Activated naive CD4-positive, alpha-beta T cell treated with anti-CD3 and anti-CD28 coated beads, Interleukin-2, amount 10 ng/mL, durations not matched to agents 7 days and 5 days (primary cell): ENCODE data around the gene ZNF780A.
"Not testable (repeated sequence)": the region's sequence is repeated elsewhere in the genome, so short reads cannot be mapped to it uniquely, and the experiment has no call there.

Experiments used
- CTCF ChIA-PET: fragments of 350-600 bp; sonication (Branson Sonifier 250); formaldehyde crosslinking; loops from one replicate; lab custom pipeline; 2021; ENCODE audit warnings: antibody characterized with exemption; lab: Charles Lee
- DNase-seq: peaks from one replicate; pipeline ENCODE4 v3.0.0-alpha.2; 2020
- H3K27ac Mint-ChIP-seq: one replicate; pipeline ENCODE4 v1.8.0; 2021; ENCODE audit warnings: mild to moderate bottlenecking, moderate library complexity, mixed read lengths
- H3K27me3 Mint-ChIP-seq: one replicate; pipeline ENCODE4 v1.8.0; 2021; ENCODE audit warnings: mild to moderate bottlenecking, mixed read lengths
- H3K36me3 Mint-ChIP-seq: one replicate; pipeline ENCODE4 v1.8.0; 2021; ENCODE audit warnings: mixed read lengths
- H3K4me1 Mint-ChIP-seq: one replicate; pipeline ENCODE4 v1.8.0; 2021; ENCODE audit warnings: mixed read lengths
- H3K4me3 Mint-ChIP-seq: one replicate; pipeline ENCODE4 v1.8.0; 2021; ENCODE audit warnings: mild to moderate bottlenecking, moderate library complexity, mixed read lengths
- H3K9me3 Mint-ChIP-seq: one replicate; pipeline ENCODE4 v1.8.0; 2021; ENCODE audit warnings: mixed read lengths

Gene ZNF780A

DNA sequence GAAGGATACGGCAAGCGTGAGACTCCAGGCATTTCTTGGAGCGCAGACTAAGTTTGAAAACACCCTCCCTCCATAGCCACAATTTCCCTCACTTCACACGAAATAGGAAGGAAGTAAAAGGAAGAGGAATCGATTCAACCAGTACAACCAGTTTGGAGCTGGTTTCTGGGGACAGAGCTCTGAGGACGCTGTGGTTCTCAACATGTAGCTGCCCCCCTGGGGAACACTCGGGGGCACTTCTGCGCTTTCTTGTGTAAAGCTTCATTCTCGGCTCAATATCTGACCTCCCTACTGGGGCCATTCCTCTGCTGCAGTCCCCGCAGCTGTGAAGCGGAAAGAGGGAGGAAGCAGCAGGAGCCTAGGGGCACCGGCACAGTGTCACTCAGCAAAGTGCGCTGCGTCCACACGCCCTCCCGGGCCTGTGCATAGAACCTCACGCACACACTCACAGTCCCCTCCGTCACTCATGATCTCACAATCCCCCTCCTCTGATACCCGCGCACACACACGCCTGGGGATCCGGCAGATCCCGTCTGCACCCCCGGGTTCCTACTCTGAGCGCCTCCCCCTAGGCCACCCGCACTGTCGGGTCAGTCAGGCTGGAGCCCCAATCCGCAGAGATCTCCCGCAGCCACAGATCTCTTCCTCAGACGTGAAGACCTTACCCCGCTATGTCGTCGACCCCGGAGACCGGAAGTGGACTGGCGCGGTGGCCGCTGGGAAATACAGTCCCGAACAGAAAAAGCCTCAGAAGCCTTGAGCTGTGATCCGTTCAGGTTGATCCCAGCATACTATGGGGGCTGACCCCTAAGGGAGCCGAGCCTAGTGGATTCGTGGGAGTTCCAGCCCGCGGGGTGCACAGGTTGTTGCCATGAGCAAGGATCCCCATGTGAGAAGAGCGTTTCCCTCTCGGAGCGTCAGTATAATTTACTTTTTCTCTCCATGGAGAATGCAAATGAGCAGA lies at the start of gene ZNF780A:
TSS of gene ZNF780A (minus strand) at position 703 of the 964 bp plus-strand sequence. CDS start 6,190 bp downstream, outside the sequence.
- peaks cover 45% of the 10 kb centered on the region for H3K4me1 Mint-ChIP-seq
- peaks cover 31% of the 10 kb centered on the region for H3K36me3 Mint-ChIP-seq
- CTCF ChIA-PET = interaction anchor here (1.2 kb wide), 1 partner anchor 120 kb away, joined by 4 read pairs; no protein-coding TSS in a partner anchor
- H3K9me3 Mint-ChIP-seq = peaks cover 7% of the 10 kb centered on the region
- H3K27me3 Mint-ChIP-seq = peaks cover 8% of the 10 kb centered on the region
- peak within 1 kb of the TSS; percentile 99 for H3K4me3 Mint-ChIP-seq
- DNase-seq = peak; percentile 87
- H3K27ac Mint-ChIP-seq = peak within 1 kb of the TSS; percentile 99

DNA sequence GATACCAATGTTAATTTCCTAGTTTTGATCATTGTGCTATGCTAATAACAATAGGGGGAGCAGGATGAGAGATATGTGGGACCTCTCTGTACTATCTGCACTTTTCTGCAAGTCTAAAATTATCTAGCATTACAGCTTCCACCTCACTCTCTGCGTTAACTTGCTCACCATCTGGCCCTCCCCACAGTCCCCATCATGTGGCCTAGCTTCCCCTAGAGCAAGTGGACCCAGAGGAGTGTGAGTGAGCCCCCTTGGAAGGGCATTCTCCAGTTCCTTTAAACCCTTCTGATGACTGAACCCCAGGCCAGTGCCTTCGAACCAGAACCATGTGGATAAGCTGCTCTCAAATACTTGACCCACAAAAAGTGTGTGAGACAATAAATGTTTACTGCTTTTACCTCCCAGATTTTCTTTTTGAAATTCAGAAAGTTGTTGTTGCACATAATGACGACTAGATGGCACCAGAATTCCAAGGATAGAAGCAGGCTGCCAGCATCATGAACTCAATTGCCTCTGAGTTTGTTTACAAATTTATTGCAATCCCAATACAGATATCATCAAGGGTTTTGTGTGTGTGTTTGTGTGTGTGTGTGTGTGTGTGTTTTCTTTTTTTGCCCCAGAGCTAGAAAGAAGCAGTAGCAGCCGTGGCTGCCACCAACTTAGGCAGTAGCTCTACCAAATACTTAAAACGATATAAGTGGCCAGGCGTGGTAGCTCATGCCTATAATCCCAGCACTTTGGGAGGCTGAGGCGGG lies 49.0 kb upstream of the ZNF780A start:
- CTCF ChIA-PET = interaction anchor here (0.5 to 5.1 kb wide), 15 partner anchors 8 to 463 kb away, joined by 3 to 38 read pairs (median 3); no protein-coding TSS in a partner anchor
- DNase-seq = peak; percentile 27
- Mint-ChIP-seq H3K27ac (no peak overlapping the region), H3K9me3 (no peaks in the 10 kb centered on the region), H3K4me3 (no peak overlapping the region), H3K36me3 (no peaks in the 10 kb centered on the region), H3K4me1 (peaks cover 31% of the 10 kb centered on the region), H3K27me3 (peaks cover 23% of the 10 kb centered on the region)

DNA sequence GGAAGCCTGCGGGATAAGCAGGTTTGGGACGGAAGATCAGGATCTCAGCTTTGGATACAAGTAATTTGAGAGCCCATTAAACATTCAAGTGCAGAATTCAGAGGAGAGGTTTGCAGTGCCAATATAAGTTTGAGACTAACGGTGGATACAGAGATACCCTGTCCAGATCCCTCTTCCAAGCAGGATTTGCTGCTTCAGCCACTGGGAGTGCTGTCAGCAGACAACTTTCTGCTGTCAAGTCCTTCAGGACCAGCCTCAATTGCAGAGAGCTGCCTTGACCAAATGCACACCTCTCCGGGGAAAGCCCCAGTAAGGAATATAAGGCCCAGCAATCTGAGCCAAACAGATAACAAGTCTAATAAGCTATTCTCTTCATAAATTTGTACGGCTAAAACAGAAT lies 46.1 kb upstream of the ZNF780A start:
- DNase-seq = no peak
- Mint-ChIP-seq H3K4me1 (peaks cover 6% of the 10 kb centered on the region), H3K9me3 (no peaks in the 10 kb centered on the region), H3K27ac (no peak overlapping the region), H3K36me3 (no peaks in the 10 kb centered on the region), H3K4me3 (no peak overlapping the region), H3K27me3 (peaks cover 28% of the 10 kb centered on the region)
- CTCF ChIA-PET = interaction anchor here (1.0 kb wide), 1 partner anchor 23 kb away, joined by 4 read pairs; no protein-coding TSS in a partner anchor

DNA sequence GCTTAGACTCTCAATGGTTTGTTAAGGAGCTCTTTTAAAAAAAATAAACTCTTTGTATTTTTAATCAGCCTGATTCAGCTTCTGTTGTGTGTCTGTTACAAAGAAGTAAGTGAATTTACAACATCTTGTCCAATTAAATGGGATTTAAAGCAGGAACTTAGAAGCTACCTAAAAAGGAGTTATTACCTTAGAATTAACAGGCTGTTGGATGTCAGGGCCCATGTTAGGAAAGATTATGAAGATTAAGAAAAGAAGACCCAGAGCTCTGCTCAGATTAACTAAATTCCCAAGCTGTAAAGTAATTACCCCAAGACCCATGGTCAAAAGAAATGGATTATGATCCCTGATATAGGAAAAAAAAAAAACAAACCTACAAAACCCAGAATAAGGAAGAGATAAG lies 44.1 kb upstream of the ZNF780A start:
- Mint-ChIP-seq H3K36me3 (no peaks in the 10 kb centered on the region), H3K4me3 (no peak overlapping the region), H3K4me1 (peaks cover 3% of the 10 kb centered on the region), H3K9me3 (no peaks in the 10 kb centered on the region), H3K27me3 (peaks cover 32% of the 10 kb centered on the region), H3K27ac (no peak overlapping the region)
- CTCF ChIA-PET = interaction anchor here (0.6 to 0.9 kb wide), 2 partner anchors 62 to 148 kb away, joined by 3 read pairs; no protein-coding TSS in a partner anchor
- no peak for DNase-seq

DNA sequence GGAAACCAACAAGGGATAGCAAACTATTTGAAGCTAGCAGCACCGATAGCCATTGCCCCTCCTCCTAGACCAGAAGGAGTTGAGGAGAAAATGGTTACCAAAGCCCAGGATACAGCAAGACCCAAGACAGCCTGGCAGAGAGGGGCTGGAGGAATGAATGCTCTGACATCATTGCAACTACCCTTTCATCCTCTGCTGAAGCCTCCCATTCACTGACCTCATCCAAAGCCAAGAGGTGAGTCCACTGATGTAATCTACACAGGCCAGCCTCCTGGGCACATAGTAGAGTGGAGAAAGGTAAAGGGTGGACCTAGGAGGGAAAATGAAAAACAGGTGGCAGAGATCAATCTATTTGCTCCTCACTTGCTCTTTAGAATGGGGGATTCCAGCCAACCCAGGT lies 42.7 kb upstream of the ZNF780A start:
- Mint-ChIP-seq H3K9me3 (peaks cover 4% of the 10 kb centered on the region), H3K27ac (no peak overlapping the region), H3K27me3 (peaks cover 34% of the 10 kb centered on the region), H3K4me1 (no peaks in the 10 kb centered on the region), H3K4me3 (no peak overlapping the region), H3K36me3 (no peaks in the 10 kb centered on the region)
- no peak for DNase-seq
- CTCF ChIA-PET = interaction anchor here (0.6 kb wide), 1 partner anchor 33 kb away, joined by 3 read pairs; no protein-coding TSS in a partner anchor

DNA sequence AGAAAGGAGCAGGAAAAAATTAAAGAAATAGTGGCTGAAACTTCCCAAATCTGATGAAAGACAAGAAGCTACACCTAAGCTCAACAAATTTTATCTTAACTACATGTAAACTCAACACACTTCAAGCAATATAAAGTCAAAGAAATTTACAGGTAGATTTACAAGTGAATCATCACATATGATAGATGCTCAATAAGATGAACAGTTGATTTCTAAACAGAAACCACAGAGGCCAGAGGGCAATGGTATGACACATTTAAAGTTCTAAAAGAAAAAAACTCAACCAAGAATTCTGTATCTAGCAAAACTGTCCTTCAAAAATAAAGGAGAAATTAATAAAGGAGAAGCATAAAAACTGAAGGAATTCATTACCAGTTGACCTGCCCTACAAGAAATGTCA lies 39.3 kb upstream of the ZNF780A start:
- no peaks in the 10 kb centered on the region for H3K4me1 Mint-ChIP-seq
- CTCF ChIA-PET = no interaction called here
- peaks cover 28% of the 10 kb centered on the region for H3K27me3 Mint-ChIP-seq
- H3K27ac Mint-ChIP-seq = no peak overlapping the region
- H3K36me3 Mint-ChIP-seq = no peaks in the 10 kb centered on the region
- H3K9me3 Mint-ChIP-seq = peaks cover 4% of the 10 kb centered on the region
- no peak overlapping the region for H3K4me3 Mint-ChIP-seq
- DNase-seq = no peak

DNA sequence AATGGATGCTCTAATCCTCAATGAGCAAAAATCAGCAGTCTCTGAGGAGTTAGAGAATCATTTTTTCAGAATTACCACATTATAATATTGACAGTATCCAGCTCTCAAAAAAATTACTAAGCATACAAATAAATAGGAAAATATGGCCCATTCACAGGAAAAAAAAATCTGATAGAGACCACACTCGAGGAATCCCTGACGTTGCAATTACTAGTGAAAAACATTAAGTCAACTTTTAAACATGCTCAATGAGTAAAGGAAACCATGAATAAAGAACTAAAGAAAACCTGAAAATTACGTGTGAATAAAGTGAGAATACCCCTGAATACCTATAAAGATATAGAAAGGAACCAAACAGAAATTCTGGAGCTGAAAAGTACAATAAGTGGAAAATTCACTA lies 38.7 kb upstream of the ZNF780A start:
- H3K27me3 Mint-ChIP-seq = peaks cover 32% of the 10 kb centered on the region
- H3K36me3 Mint-ChIP-seq = no peaks in the 10 kb centered on the region

DNA sequence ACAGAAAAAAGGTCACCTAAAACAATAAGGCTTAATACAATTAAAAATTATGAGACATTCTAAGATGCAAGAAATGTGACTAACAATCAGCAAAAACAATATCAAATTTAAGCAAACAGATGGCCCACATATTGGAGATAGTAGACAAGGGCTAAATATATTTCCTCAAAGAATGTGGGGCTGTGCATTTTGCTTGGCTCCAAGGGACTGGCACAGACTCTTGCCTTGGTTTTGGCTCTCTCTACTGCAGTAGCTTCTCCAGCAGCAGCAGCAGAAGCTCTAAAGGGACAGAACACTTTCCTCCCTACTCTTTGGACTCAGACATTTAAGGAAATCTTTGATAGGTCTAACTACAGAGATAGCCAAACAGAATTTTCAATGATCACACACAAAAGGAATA lies 38.2 kb upstream of the ZNF780A start:
- H3K4me1 Mint-ChIP-seq = no peaks in the 10 kb centered on the region
- H3K27me3 Mint-ChIP-seq = peaks cover 32% of the 10 kb centered on the region
- CTCF ChIA-PET = no interaction called here
- H3K36me3 Mint-ChIP-seq = no peaks in the 10 kb centered on the region
- H3K4me3 Mint-ChIP-seq = no peak overlapping the region
- no peak for DNase-seq
- H3K9me3 Mint-ChIP-seq = peaks cover 4% of the 10 kb centered on the region
- no peak overlapping the region for H3K27ac Mint-ChIP-seq

More for the DNA sequence above, 38.7 kb upstream of the ZNF780A start:
- CTCF ChIA-PET = no interaction called here
- no peak overlapping the region for H3K4me3 Mint-ChIP-seq
- peaks cover 4% of the 10 kb centered on the region for H3K9me3 Mint-ChIP-seq
- no peaks in the 10 kb centered on the region for H3K4me1 Mint-ChIP-seq
- no peak for DNase-seq
- H3K27ac Mint-ChIP-seq = no peak overlapping the region

DNA sequence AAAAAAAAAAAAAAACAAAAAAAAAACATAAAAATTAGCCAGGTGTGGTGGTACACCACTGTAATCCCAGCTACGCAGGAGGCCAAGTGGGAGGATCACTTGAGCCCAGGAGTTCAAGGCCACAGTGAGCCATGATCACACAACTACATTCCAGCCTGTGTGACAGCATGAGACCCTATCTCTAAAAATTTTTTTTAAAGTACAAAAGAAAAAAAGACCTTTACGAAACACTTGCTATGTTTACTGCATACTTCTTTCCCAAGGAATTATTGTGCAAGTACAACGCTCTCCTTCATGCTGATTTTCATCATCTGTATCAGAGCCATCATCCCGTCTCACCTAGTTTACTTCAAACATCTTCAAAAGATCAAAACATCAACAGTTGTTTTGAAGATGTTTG lies 28.6 kb upstream of the ZNF780A start:
- CTCF ChIA-PET = no interaction called here
- DNase-seq = no peak
- no peak overlapping the region for H3K27ac Mint-ChIP-seq

DNA sequence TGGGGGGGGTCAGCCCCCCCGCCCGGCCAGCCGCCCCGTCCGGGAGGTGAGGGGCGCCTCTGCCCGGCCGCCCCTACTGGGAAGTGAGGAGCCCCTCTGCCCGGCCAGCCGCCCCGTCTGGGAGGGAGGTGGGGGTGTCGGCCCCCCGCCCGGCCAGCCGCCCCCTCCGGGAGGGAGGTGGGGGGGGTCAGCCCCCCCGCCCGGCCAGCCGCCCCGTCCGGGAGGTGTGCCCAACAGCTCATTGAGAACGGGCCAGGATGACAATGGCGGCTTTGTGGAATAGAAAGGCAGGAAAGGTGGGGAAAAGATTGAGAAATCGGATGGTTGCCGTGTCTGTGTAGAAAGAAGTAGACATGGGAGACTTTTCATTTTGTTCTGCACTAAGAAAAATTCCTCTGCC lies 27.9 kb upstream of the ZNF780A start:
- CTCF ChIA-PET, DNase-seq, H3K4me3 Mint-ChIP-seq, H3K27ac Mint-ChIP-seq, H3K9me3 Mint-ChIP-seq, H3K36me3 Mint-ChIP-seq, H3K4me1 Mint-ChIP-seq, H3K27me3 Mint-ChIP-seq: not testable (repeated sequence)

More for the DNA sequence above, 28.6 kb upstream of the ZNF780A start:
- no peaks in the 10 kb centered on the region for H3K36me3 Mint-ChIP-seq
- H3K27me3 Mint-ChIP-seq = no peaks in the 10 kb centered on the region
- peaks cover 6% of the 10 kb centered on the region for H3K9me3 Mint-ChIP-seq
- no peaks in the 10 kb centered on the region for H3K4me1 Mint-ChIP-seq
- no peak overlapping the region for H3K4me3 Mint-ChIP-seq

DNA sequence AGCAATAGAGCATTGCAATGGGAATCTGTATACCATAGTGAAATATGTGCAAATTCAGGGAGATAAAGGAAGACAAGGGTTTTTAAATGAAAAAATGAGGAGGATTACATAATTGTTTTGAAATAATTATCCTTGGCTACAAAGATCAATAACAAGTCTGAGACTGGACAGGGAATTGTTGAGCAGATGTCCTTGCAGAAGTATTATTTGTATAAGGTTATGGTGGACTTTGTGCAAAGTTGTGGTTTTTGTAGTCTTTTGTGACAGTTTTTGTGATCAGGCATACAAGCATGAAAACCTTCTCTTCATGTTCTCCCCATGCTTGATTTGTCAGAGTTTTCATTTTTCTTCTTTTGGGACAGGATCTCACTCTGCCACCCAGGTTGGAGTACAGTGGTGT lies 25.3 kb upstream of the ZNF780A start:
- Mint-ChIP-seq H3K27ac (no peak overlapping the region), H3K9me3 (peaks cover 8% of the 10 kb centered on the region), H3K36me3 (no peaks in the 10 kb centered on the region), H3K4me3 (no peak overlapping the region), H3K27me3 (peaks cover 10% of the 10 kb centered on the region), H3K4me1 (no peaks in the 10 kb centered on the region)
- CTCF ChIA-PET = no interaction called here
- DNase-seq = no peak

DNA sequence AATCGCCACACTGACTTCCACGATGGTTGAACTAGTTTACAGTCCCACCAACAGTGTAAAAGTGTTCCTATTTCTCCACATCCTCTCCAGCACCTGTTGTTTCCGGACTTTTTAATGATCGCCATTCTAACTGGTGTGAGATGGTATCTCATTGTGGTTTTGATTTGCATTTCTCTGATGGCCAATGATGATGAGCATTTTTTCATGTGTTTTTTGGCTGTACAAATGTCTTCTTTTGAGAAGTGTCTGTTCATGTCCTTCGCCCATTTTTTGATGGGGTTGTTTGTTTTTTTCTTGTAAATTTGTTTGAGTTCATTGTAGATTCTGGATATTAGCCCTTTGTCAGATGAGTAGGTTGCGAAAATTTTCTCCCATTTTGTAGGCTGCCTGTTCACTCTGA lies 23.4 kb upstream of the ZNF780A start:
- DNase-seq, CTCF ChIA-PET, H3K27ac Mint-ChIP-seq, H3K36me3 Mint-ChIP-seq, H3K4me1 Mint-ChIP-seq, H3K27me3 Mint-ChIP-seq, H3K9me3 Mint-ChIP-seq, H3K4me3 Mint-ChIP-seq: not testable (repeated sequence)

DNA sequence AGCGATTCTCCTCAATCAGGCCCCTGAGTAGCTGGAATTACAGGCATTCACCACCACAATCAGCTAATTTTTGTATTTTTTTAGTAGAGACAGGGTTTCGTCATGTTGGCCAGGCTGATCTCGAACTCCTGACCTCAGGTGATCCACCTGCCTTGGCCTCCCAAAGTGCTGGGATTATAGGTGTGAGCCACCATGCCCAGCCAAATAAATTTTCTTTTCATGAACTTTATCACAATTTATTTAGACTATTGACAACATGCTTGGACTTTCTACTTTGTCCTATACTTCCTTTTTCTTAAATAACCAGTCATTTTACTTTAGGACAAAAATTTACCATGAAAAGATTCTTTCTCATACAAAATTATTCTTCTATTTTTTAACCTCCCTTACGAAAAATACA lies 21.5 kb upstream of the ZNF780A start:
- CTCF ChIA-PET, H3K36me3 Mint-ChIP-seq, DNase-seq, H3K4me1 Mint-ChIP-seq, H3K27ac Mint-ChIP-seq, H3K9me3 Mint-ChIP-seq, H3K27me3 Mint-ChIP-seq, H3K4me3 Mint-ChIP-seq: not testable (repeated sequence)

DNA sequence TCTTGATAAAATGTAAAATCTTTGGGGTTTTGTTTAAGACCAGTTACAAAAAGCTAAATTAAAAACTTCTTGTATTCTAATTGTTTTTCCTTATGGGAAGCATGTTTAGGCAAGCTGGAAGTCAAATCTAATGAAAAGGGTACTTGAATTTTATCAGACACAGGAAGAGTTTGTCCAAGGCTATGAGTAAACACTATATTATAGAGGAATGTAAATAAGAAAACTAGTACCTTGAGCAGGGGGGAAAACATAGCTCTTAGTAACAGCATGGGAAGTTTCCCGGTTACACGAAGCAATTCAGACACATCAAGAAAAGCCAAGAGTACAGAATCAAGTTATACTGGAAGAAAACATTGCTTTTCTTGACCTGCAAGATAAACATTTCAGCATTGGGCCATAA lies 19.8 kb upstream of the ZNF780A start:
- DNase-seq = no peak
- no peak overlapping the region for H3K4me3 Mint-ChIP-seq
- H3K27ac Mint-ChIP-seq = no peak overlapping the region
- no peaks in the 10 kb centered on the region for H3K4me1 Mint-ChIP-seq
- H3K27me3 Mint-ChIP-seq = peaks cover 10% of the 10 kb centered on the region
- H3K36me3 Mint-ChIP-seq = no peaks in the 10 kb centered on the region
- H3K9me3 Mint-ChIP-seq = peaks cover 6% of the 10 kb centered on the region
- CTCF ChIA-PET = interaction anchor here (0.6 to 0.7 kb wide), 3 partner anchors 421 to 1596 kb away, joined by 3 to 5 read pairs (median 4); no protein-coding TSS in a partner anchor
